CD14-positive monocyte (primary cell): ENCODE results near the gene CSF3. TPM values are rescaled to one million over a fixed set of nuclear protein-coding genes. Genes with fewer than 3 reads are reported as not detected.

Experiments
- DNase-seq, 3 donors: peaks; one replicate each; pipeline ENCODE4 v3.0.0-alpha.2; 2011 to 2022
- H2AFZ ChIP-seq: 2 replicates; pipeline ENCODE4 v1.6.0; 2012; ENCODE audit warnings: mild to moderate bottlenecking, low read depth, low read length, inconsistent platforms; ENCODE audit not compliant: insufficient read depth, poor library complexity, severe bottlenecking
- H3K27ac ChIP-seq, 2 donors: 1 replicate in 1 of 2; 2 replicates in 1 of 2; pipeline ENCODE4 v1.5.1; 2012 to 2013; ENCODE audit warnings: low read length in 2 of 2, control low read depth in 1 of 2, inconsistent platforms in 1 of 2, low read depth in 1 of 2, mild to moderate bottlenecking in 1 of 2
- H3K27me3 ChIP-seq, 2 donors: one replicate each; pipeline versions ENCODE4 v1.6.0 to v1.6.1; 2011 to 2013; ENCODE audit warnings: low read length in 2 of 2; ENCODE audit not compliant: control insufficient read depth in 2 of 2, insufficient read depth in 2 of 2
- H3K36me3 ChIP-seq, 2 donors: replicated peaks in 1 of 2; 1 replicate in 1 of 2; 2 replicates in 1 of 2; pipeline versions ENCODE4 v1.5.1 to v1.6.1; 2012 to 2013; ENCODE audit warnings: low read length in 2 of 2, control low read depth in 1 of 2, inconsistent platforms in 1 of 2, mild to moderate bottlenecking in 1 of 2; ENCODE audit not compliant: insufficient read depth in 2 of 2, control insufficient read depth in 1 of 2
- H3K4me1 ChIP-seq, 2 donors: 1 replicate in 1 of 2; 2 replicates in 1 of 2; pipeline versions ENCODE4 v1.5.1 to v1.6.1; 2012 to 2013; ENCODE audit warnings: low read length in 2 of 2, control low read depth in 1 of 2, inconsistent platforms in 1 of 2, mild to moderate bottlenecking in 1 of 2, moderate library complexity in 1 of 2; ENCODE audit not compliant: insufficient read depth in 2 of 2, control insufficient read depth in 1 of 2
- H3K4me2 ChIP-seq: replicated peaks from 2 replicates; pipeline ENCODE3; 2012; ENCODE audit warnings: low read length, moderate library complexity, mild to moderate bottlenecking; ENCODE audit not compliant: poor library complexity, severe bottlenecking; ENCODE audit errors: extremely low read depth
- H3K4me3 ChIP-seq, 3 experiments: fragments of 200-600 bp in 1 of 3; sonication (generic) in 1 of 3; replicated peaks in 1 of 3; 1 replicate in 2 of 3; 2 replicates in 1 of 3; pipeline ENCODE4 v1.5.1; 2011 to 2013; ENCODE audit warnings: low read length in 3 of 3, mild to moderate bottlenecking in 3 of 3, control low read depth in 2 of 3, low read depth in 2 of 3, inconsistent platforms in 1 of 3, moderate library complexity in 1 of 3
- H3K79me2 ChIP-seq: 2 replicates; pipeline ENCODE4 v1.6.0; 2012; ENCODE audit warnings: mild to moderate bottlenecking, control low read depth, inconsistent platforms, low read length, moderate library complexity; ENCODE audit not compliant: insufficient read depth
- H3K9ac ChIP-seq: 2 replicates; pipeline ENCODE4 v1.6.0; 2017; ENCODE audit warnings: low read length, mild to moderate bottlenecking; ENCODE audit not compliant: insufficient read depth, poor library complexity, severe bottlenecking
- H3K9me3 ChIP-seq, 2 donors: replicated peaks in 1 of 2; 1 replicate in 1 of 2; 2 replicates in 1 of 2; pipeline versions ENCODE4 v1.5.1 to v1.6.1; 2012 to 2013; ENCODE audit warnings: low read length in 2 of 2, control low read depth in 1 of 2; ENCODE audit not compliant: control insufficient read depth in 1 of 2, insufficient read depth in 1 of 2
- H4K20me1 ChIP-seq: 2 replicates; pipeline ENCODE4 v1.6.0; 2012; ENCODE audit warnings: mild to moderate bottlenecking, low read length, control low read depth, moderate library complexity; ENCODE audit not compliant: insufficient read depth
- H3K27ac Mint-ChIP-seq, 7 donors: one replicate each; pipeline ENCODE4 v1.8.0; 2020; ENCODE audit warnings: mild to moderate bottlenecking in 7 of 7, mixed read lengths in 7 of 7, moderate library complexity in 6 of 7, inconsistent platforms in 2 of 7
- H3K27me3 Mint-ChIP-seq, 3 donors: one replicate each; pipeline ENCODE4 v1.8.0; 2021 to 2022; ENCODE audit warnings: low read depth in 3 of 3, mild to moderate bottlenecking in 3 of 3, mixed read lengths in 3 of 3, moderate library complexity in 3 of 3, inconsistent platforms in 1 of 3
- H3K36me3 Mint-ChIP-seq, 2 donors: one replicate each; pipeline ENCODE4 v1.8.0; 2020; ENCODE audit warnings: mixed read lengths in 2 of 2, inconsistent platforms in 1 of 2, mild to moderate bottlenecking in 1 of 2
- H3K4me1 Mint-ChIP-seq: one replicate; pipeline ENCODE4 v1.8.0; 2020; ENCODE audit warnings: mild to moderate bottlenecking, mixed read lengths
- H3K4me3 Mint-ChIP-seq, 2 donors: one replicate each; pipeline ENCODE4 v1.8.0; 2020; ENCODE audit warnings: mild to moderate bottlenecking in 2 of 2, mixed read lengths in 2 of 2, moderate library complexity in 1 of 2
- H3K9me3 Mint-ChIP-seq, 7 donors: one replicate each; pipeline ENCODE4 v1.8.0; 2020 to 2022; ENCODE audit warnings: mixed read lengths in 7 of 7, mild to moderate bottlenecking in 6 of 7, moderate library complexity in 6 of 7, inconsistent platforms in 2 of 7
- CTCF ChIP-seq: fragments of 200-600 bp; IDR thresholded peaks from one replicate; pipeline ENCODE4 v1.8.0; 2022; ENCODE audit warnings: antibody characterized with exemption, mild to moderate bottlenecking
- WGBS: methylation state at CpG from one replicate; pipeline ENCODE4 v1.1.5; 2013; ENCODE audit warnings: missing lambda C conversion rate; ENCODE audit not compliant: insufficient coverage; 5-methylcytosine and 5-hydroxymethylcytosine counted together
- intact Hi-C, 2 donors: fragments of 100-400 bp; cut with micrococcal nuclease; formaldehyde crosslinking; loops; one replicate each; pipeline versions ENCODE4 v1.15.0 to v1.15.1; 2023
- polyA plus RNA-seq, 3 donors: library from polyadenylated mRNA; depleted of rRNA in 1 of 3; unstranded in 2 of 3; stranded (reverse) in 1 of 3; fragments of 300-500 nt in 2 of 3; fragments of >200 nt in 1 of 3; fragmentation: Illumina TruSeq in 2 of 3; gene quantifications; 1 replicate in 2 of 3; 2 replicates in 1 of 3; pipeline ENCODE4 v1.2.3, GENCODE V29; 2012 to 2021

Gene CSF3
- polyA plus RNA-seq, 3 donors = not detected

GRCh38 chr17:39974433-39974832 lies 40.8 kb upstream of the CSF3 start:
- no peak overlapping the region for H3K27ac Mint-ChIP-seq
- WGBS = 100% methylated on average over 1 of the region's 5 CpGs
- H2AFZ ChIP-seq = no peak overlapping the region

GRCh38 chr17:39975801-39976200 lies 39.4 kb upstream of the CSF3 start:
- Histone ChIP-seq H3K27ac (no peak overlapping the region), H3K27me3 (no peaks in the 10 kb centered on the region), H3K9me3 (no peaks in the 10 kb centered on the region), H3K4me1 (peaks cover 43 to 48% of the 10 kb centered on the region in 2 donors), H3K36me3 (no peaks in the 10 kb centered on the region), H2AFZ (no peak overlapping the region), H3K79me2 (peaks cover 2% of the 10 kb centered on the region), H3K4me3 (no peak overlapping the region), H3K9ac (no peak overlapping the region), H3K4me2 (no peak overlapping the region), H4K20me1 (no peaks in the 10 kb centered on the region)
- H3K27me3 Mint-ChIP-seq = peaks cover 2 to 13% (median 6%) of the 10 kb centered on the region in 3 donors
- H3K9me3 Mint-ChIP-seq = no peaks in the 10 kb centered on the region
- intact Hi-C loops = no loop called here
- H3K27ac Mint-ChIP-seq = no peak overlapping the region
- 68% methylated on average over 2 of the region's 4 CpGs for WGBS
- H3K4me1 Mint-ChIP-seq = peaks cover 44% of the 10 kb centered on the region
- no peak for DNase-seq
- no peak overlapping the region for H3K4me3 Mint-ChIP-seq
- no peak for TF ChIP-seq CTCF
- no peaks in the 10 kb centered on the region for H3K36me3 Mint-ChIP-seq

More at GRCh38 chr17:39974433-39974832, 40.8 kb upstream of the CSF3 start:
- Histone ChIP-seq H3K27ac (no peak overlapping the region), H4K20me1 (no peaks in the 10 kb centered on the region), H3K27me3 (no peaks in the 10 kb centered on the region), H3K4me2 (no peak overlapping the region), H3K79me2 (no peaks in the 10 kb centered on the region), H3K4me3 (no peak overlapping the region), H3K9me3 (no peaks in the 10 kb centered on the region), H3K36me3 (no peaks in the 10 kb centered on the region), H3K9ac (no peak overlapping the region), H3K4me1 (peaks cover 46 to 50% of the 10 kb centered on the region in 2 donors)
- no peak for TF ChIP-seq CTCF
- Mint-ChIP-seq H3K36me3 (no peaks in the 10 kb centered on the region), H3K9me3 (no peaks in the 10 kb centered on the region), H3K4me1 (peaks cover 44% of the 10 kb centered on the region), H3K4me3 (no peak overlapping the region), H3K27me3 (peaks cover 2 to 11% (median 6%) of the 10 kb centered on the region in 3 donors)
- DNase-seq = no peak
- intact Hi-C loops = no loop called here
